Thyroid gland (tissue), 4 donors: ENCODE results near the gene KATNAL1. TPM values are rescaled to one million over a fixed set of nuclear protein-coding genes. Genes with fewer than 3 reads are reported as not detected.

Source experiments
- DNase-seq, 2 donors: peaks; one replicate each; pipeline ENCODE4 v3.0.0-alpha.2; 2019
- H3K27ac ChIP-seq, 3 donors: fragments of 200-600 bp; sonication (generic); 1 replicate in 2 of 3; 2 replicates in 1 of 3; pipeline ENCODE4 v1.5.1; 2016 to 2019; ENCODE audit warnings: mild to moderate bottlenecking in 1 of 3, moderate library complexity in 1 of 3
- H3K27me3 ChIP-seq: fragments of 200-600 bp; sonication (generic); one replicate; pipeline ENCODE4 v1.5.1; 2019
- H3K36me3 ChIP-seq, 2 donors: fragments of 200-600 bp; sonication (generic); one replicate each; pipeline ENCODE4 v1.5.1; 2016 to 2019
- H3K4me1 ChIP-seq, 2 donors: fragments of 200-600 bp; sonication (generic); one replicate each; pipeline ENCODE4 v1.5.1; 2017 to 2019
- H3K4me3 ChIP-seq, 3 donors: fragments of 200-600 bp; sonication (generic); replicated peaks in 1 of 3; 1 replicate in 2 of 3; 2 replicates in 1 of 3; pipeline ENCODE4 v1.5.1; 2016; ENCODE audit warnings: mild to moderate bottlenecking in 1 of 3
- H3K9me3 ChIP-seq: fragments of 200-600 bp; sonication (generic); one replicate; pipeline ENCODE4 v1.5.1; 2017
- CTCF ChIP-seq, 6 experiments: fragments of 200-600 bp in 3 of 6; fragments of 450-650 bp in 3 of 6; sonication (generic) in 3 of 6; IDR thresholded peaks; one replicate each; pipeline ENCODE4 v1.5.1; 2016 to 2019; ENCODE audit warnings: antibody characterized with exemption in 6 of 6, mild to moderate bottlenecking in 2 of 6, inconsistent platforms in 1 of 6, moderate library complexity in 1 of 6
- POLR2A ChIP-seq, 2 donors: fragments of 450-650 bp; IDR thresholded peaks; one replicate each; pipeline ENCODE4 v1.6.1; 2017; ENCODE audit warnings: antibody characterized with exemption in 2 of 2, mild to moderate bottlenecking in 2 of 2, moderate library complexity in 1 of 2
- WGBS, 2 donors: methylation state at CpG; one replicate each; pipeline ENCODE4 v1.1.5; 2017; 5-methylcytosine and 5-hydroxymethylcytosine counted together
- intact Hi-C: fragments of 100-400 bp; cut with DNase I; formaldehyde crosslinking; loops from one replicate; pipeline ENCODE4 v1.15.1; 2023
- total RNA-seq, 4 donors: library from RNA; depleted of rRNA; stranded (reverse); fragments of >200 nt; gene quantifications; one replicate each; pipeline ENCODE4 v1.2.3, GENCODE V29; 2016

Gene KATNAL1
- total RNA-seq, 4 donors from 2014 or later, result 8.0 to 25.7 (median 9.5) TPM

GRCh38 chr13:30353471-30354215, 46.3 kb upstream of the KATNAL1 start:
- 93 to 94% methylated on average over 4 of the region's 4 CpGs for WGBS, 2 donors
- Histone ChIP-seq H3K27me3 (no peaks in the 10 kb centered on the region), H3K36me3 (no peaks in the 10 kb centered on the region), H3K27ac (no peak overlapping the region), H3K4me1 (no peaks in the 10 kb centered on the region), H3K4me3 (no peak overlapping the region), H3K9me3 (no peaks in the 10 kb centered on the region)
- intact Hi-C loops, result no loop called here
- DNase-seq, result no peak
- TF ChIP-seq CTCF (IDR thresholded peaks at IDR 0.05), result no peak
- no peak for TF ChIP-seq POLR2A (IDR thresholded peaks at IDR 0.05)

GRCh38 chr13:30353060-30353459, 45.7 kb upstream of the KATNAL1 start:
- intact Hi-C loops, result no loop called here
- Histone ChIP-seq H3K9me3 (no peaks in the 10 kb centered on the region), H3K36me3 (no peaks in the 10 kb centered on the region), H3K4me1 (no peaks in the 10 kb centered on the region), H3K27ac (no peak overlapping the region), H3K4me3 (no peak overlapping the region), H3K27me3 (no peaks in the 10 kb centered on the region)
- TF ChIP-seq CTCF (IDR thresholded peaks at IDR 0.05), result no peak
- no peak for TF ChIP-seq POLR2A (IDR thresholded peaks at IDR 0.05)
- DNase-seq, result no peak
- 94 to 97% methylated on average over 4 of the region's 4 CpGs for WGBS, 2 donors

- Histone ChIP-seq H3K36me3 (no peaks in the 10 kb centered on the region), H3K4me3 (no peak overlapping the region), H3K27me3 (no peaks in the 10 kb centered on the region), H3K4me1 (no peaks in the 10 kb centered on the region), H3K27ac (no peak overlapping the region), H3K9me3 (no peaks in the 10 kb centered on the region)
- 96 to 97% methylated on average over 2 of the region's 2 CpGs for WGBS, 2 donors
- no peak for TF ChIP-seq CTCF (IDR thresholded peaks at IDR 0.05)
- no peak for TF ChIP-seq POLR2A (IDR thresholded peaks at IDR 0.05)
- intact Hi-C loops, result no loop called here
- DNase-seq, result no peak
These were observed 44.8 kb upstream of the KATNAL1 start for GRCh38 chr13:30352121-30352520.

- TF ChIP-seq POLR2A (IDR thresholded peaks at IDR 0.05), result no peak
- no peak for DNase-seq
- 85 to 89% methylated on average over 4 of the region's 4 CpGs for WGBS, 2 donors
- H3K27ac ChIP-seq, result no peak overlapping the region
- H3K4me1 ChIP-seq, result peaks cover 4 to 7% of the 10 kb centered on the region in 2 donors
- H3K27me3 ChIP-seq, result no peaks in the 10 kb centered on the region
- H3K9me3 ChIP-seq, result no peaks in the 10 kb centered on the region
- intact Hi-C loops, result no loop called here
- H3K36me3 ChIP-seq, result no peaks in the 10 kb centered on the region
- H3K4me3 ChIP-seq, result no peak overlapping the region
These were observed 39.4 kb upstream of the KATNAL1 start for GRCh38 chr13:30346789-30347167.

GRCh38 chr13:30346153-30346788, 38.9 kb upstream of the KATNAL1 start:
- no peak overlapping the region for H3K4me3 ChIP-seq
- no peaks in the 10 kb centered on the region for H3K9me3 ChIP-seq
- H3K4me1 ChIP-seq, result peaks cover 4 to 10% of the 10 kb centered on the region in 2 donors
- DNase-seq, result peak in 1 of 2 donors; percentile 27
- WGBS, 2 donors, result 83 to 96% methylated on average over 5 of the region's 5 CpGs
- H3K27me3 ChIP-seq, result no peaks in the 10 kb centered on the region
- no peak for TF ChIP-seq CTCF (IDR thresholded peaks at IDR 0.05)
- no peak for TF ChIP-seq POLR2A (IDR thresholded peaks at IDR 0.05)
- intact Hi-C loops, result no loop called here
- H3K27ac ChIP-seq, result no peak overlapping the region
- no peaks in the 10 kb centered on the region for H3K36me3 ChIP-seq
